ENCODE results near the gene WDR53. TPM values are rescaled to one million over a fixed set of nuclear protein-coding genes. Genes with fewer than 3 reads are reported as not detected.
"Not testable (repeated sequence)": the region's sequence is repeated elsewhere in the genome, so short reads cannot be mapped to it uniquely, and the experiment has no call there.

Gene WDR53
- 9.5 TPM for total RNA-seq
- long read RNA-seq, partial matches to known transcripts: 2 of 4 reads
- long read RNA-seq, other reads (novel, unspliced or antisense): 2 of 4 reads

GRCh38 chr3:196568246-196569002, at the start of gene WDR53, which contains the start of gene FBXO45:
TSS of gene WDR53 (minus strand) at chr3:196568554. CDS start at chr3:196561475, 7,079 bp downstream.
TSS of gene FBXO45 (plus strand) at chr3:196568660. CDS start at chr3:196568985, 325 bp downstream.
- Histone ChIP-seq H3K4me1 (peaks cover 37% of the 10 kb centered on the region), H3K36me3 (peaks cover 6% of the 10 kb centered on the region), H3K4me3 (peak within 1 kb of the TSS; percentile 99), H3K9me3 (no peaks in the 10 kb centered on the region), H3K27me3 (ENCODE audit: low read depth) (no peaks in the 10 kb centered on the region), H3K27ac (peak within 1 kb of the TSS; percentile 95)
- ATAC-seq (peak; percentile 99), DNase-seq (peak; percentile 98)
- no peak for TF ChIP-seq CTCF (IDR thresholded peaks at IDR 0.05)
- intact Hi-C loops (cut with DNase I): no loop called here

- Histone ChIP-seq H3K4me3 (no peak overlapping the region), H3K27ac (no peak overlapping the region), H3K27me3 (ENCODE audit: low read depth) (no peaks in the 10 kb centered on the region), H3K36me3 (no peaks in the 10 kb centered on the region), H3K9me3 (no peaks in the 10 kb centered on the region), H3K4me1 (peaks cover 40% of the 10 kb centered on the region)
- intact Hi-C loops (cut with DNase I): no loop called here
- no peak for TF ChIP-seq CTCF (IDR thresholded peaks at IDR 0.05)
- ATAC-seq (no peak), DNase-seq (no peak)
These were observed 48.9 kb upstream of the WDR53 start for GRCh38 chr3:196617256-196617655.

- peaks cover 41% of the 10 kb centered on the region for H3K4me1 ChIP-seq
- ATAC-seq; H3K27ac ChIP-seq; intact Hi-C loops (cut with DNase I); H3K36me3 ChIP-seq; H3K27me3 ChIP-seq (ENCODE audit: low read depth); H3K4me3 ChIP-seq; DNase-seq; H3K9me3 ChIP-seq: not testable (repeated sequence)
These were observed 46.9 kb upstream of the WDR53 start for GRCh38 chr3:196615234-196615633.

- peak overlapping the region; percentile 76 for H3K27ac ChIP-seq
- no peaks in the 10 kb centered on the region for H3K36me3 ChIP-seq
- no peaks in the 10 kb centered on the region for H3K9me3 ChIP-seq
- H3K4me3 ChIP-seq: peak overlapping the region; percentile 15
- H3K27me3 ChIP-seq (ENCODE audit: low read depth): no peaks in the 10 kb centered on the region
- peaks cover 28% of the 10 kb centered on the region for H3K4me1 ChIP-seq
- TF ChIP-seq CTCF (IDR thresholded peaks at IDR 0.05): no peak
- DNase-seq (no peak), ATAC-seq (peak in 1 of 2 donors; percentile 9)
- intact Hi-C loops (cut with DNase I): no loop called here
These were observed 43.6 kb upstream of the WDR53 start for GRCh38 chr3:196611761-196612483.

DNA sequence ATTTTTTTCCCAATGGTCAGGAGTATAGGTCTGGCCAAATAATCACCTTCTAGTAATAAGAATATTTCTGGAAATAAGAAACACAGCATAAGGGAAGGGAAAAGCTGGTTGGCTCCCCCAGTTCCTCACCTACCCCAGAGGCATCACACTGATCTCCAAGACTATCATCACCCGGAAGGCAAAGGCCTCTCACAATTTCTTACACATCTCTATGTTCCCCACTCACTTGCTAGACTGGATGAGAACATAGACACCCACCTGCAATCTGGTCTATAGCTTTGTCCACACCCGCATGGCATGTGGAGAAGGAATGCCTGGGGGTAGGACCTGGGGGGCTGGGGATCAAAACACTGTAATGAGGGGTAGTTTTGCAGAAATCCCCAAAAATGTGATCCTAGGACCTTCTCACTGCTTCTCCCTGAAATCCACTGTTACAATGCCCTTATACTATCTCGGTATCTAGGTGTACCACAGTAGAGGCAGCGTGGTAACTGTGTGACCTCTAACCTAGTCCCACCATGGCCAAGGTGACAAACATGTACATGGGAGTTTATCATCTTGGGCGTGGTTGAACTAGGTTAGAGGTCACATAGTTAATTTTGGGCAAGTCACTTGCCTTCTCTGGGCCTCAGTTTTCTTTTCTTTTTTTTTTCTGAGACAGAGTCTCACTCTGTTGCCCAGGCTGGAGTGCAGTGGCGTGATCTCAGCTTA, 41.6 kb upstream of the WDR53 start:
- no peak overlapping the region for H3K4me3 ChIP-seq
- peaks cover 28% of the 10 kb centered on the region for H3K4me1 ChIP-seq
- ATAC-seq (peak; percentile 8 to 34), DNase-seq (no peak)
- TF ChIP-seq CTCF (IDR thresholded peaks at IDR 0.05): no peak
- H3K27me3 ChIP-seq (ENCODE audit: low read depth): no peaks in the 10 kb centered on the region
- no peaks in the 10 kb centered on the region for H3K9me3 ChIP-seq
- peak overlapping the region; percentile 0 for H3K27ac ChIP-seq
- intact Hi-C loops (cut with DNase I): loop anchor here (5.0 kb wide), 1 partner anchor 77 kb away; no protein-coding TSS in a partner anchor
- no peaks in the 10 kb centered on the region for H3K36me3 ChIP-seq

All from lower lobe of right lung (tissue), 2 donors.